ENCODE results near the gene MEI1. TPM values are rescaled to one million over a fixed set of nuclear protein-coding genes. Genes with fewer than 3 reads are reported as not detected.

MEI1 gene
- total RNA-seq, 1 experiment from 2014 or later: not detected

DNA sequence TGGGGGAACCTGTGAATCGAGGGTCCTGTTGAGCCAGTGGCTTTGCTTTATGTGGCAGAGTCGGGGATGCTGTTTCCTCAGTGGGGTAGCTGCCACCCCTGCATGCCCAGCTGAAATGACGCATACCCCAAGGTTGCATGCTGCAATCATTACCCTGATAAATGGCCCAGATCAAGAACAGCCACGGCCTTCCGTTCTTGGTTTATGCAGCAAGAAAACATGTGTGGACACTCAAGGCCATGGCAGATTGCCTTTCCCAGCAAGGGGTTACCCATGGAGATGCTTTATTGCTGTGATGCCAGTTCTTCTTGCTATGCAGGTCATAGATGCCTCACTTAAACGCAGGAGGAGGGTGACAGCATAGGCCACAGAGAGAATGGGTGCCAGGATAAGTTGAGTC lies 119.3 kb downstream of the MEI1 start:
- Histone ChIP-seq H3K9me3 (no peaks in the 10 kb centered on the region), H3K27me3 (no peaks in the 10 kb centered on the region), H3K36me3 (no peaks in the 10 kb centered on the region; the same call in 1 of the 2 replicates), H3K4me3 (no peak overlapping the region)
- DNase-seq: no peak

GRCh38 chr22:41819257-41819656 lies 120.0 kb downstream of the MEI1 start:
- Histone ChIP-seq H3K27me3 (no peaks in the 10 kb centered on the region), H3K36me3 (no peaks in the 10 kb centered on the region; the same call in 1 of the 2 replicates), H3K9me3 (no peaks in the 10 kb centered on the region), H3K4me3 (no peak overlapping the region)
- no peak for DNase-seq

GRCh38 chr22:41820447-41820846 lies 121.1 kb downstream of the MEI1 start:
- Histone ChIP-seq H3K4me3 (no peak overlapping the region), H3K9me3 (no peaks in the 10 kb centered on the region), H3K36me3 (no peaks in the 10 kb centered on the region; the same call in 1 of the 2 replicates), H3K27me3 (no peaks in the 10 kb centered on the region)
- DNase-seq: no peak

DNA sequence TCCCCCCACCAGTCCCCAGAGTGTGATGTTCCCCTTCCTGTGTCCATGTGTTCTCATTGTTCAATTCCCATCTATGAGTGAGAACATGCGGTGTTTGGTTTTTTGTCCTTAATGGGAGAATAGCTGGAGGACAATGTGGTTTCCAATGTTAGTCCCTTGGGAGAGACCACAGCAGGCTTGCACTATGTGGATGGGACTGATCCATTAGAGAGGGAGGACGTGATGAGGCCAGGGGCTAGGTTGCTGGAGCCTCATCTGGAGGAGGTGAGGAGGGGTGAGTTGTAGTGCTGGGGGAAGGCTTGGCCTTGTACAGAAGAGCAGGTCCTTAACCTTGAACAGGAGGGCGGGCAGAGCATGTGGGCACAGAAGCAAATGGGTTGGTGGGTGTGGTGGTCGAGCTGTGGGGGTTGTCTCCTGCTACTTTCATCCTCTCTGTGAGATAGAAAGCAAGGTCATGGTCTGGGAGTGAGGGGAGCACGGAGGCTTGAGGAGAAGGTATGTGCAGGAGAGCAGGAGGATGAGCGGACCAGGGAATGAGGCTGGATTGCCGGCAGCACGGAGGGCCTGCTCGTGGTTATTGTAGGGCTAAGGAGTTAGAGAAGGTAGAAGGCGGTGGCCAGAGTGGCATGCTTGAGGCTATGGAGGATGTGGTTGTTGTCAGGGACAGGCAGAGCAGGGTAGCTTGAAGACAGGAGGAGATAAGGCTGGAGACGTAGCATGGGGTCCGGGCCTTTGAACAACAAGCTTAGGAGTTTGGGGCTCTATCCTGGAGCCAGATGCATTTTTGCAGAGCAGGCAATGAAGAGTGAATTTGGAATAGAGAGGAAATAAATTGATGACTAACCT lies 122.4 kb downstream of the MEI1 start:
- H3K27me3 ChIP-seq: no peaks in the 10 kb centered on the region
- no peaks in the 10 kb centered on the region for H3K9me3 ChIP-seq
- no peak for DNase-seq
- no peak overlapping the region for H3K4me3 ChIP-seq
- no peaks in the 10 kb centered on the region for H3K36me3 ChIP-seq

- DNase-seq: no peak
Observed at GRCh38 chr22:41822317-41823057, 123.2 kb downstream of the MEI1 start.

GRCh38 chr22:41823797-41824196 lies 124.5 kb downstream of the MEI1 start:
- H3K36me3 ChIP-seq: no peaks in the 10 kb centered on the region
- no peak for DNase-seq
- H3K4me3 ChIP-seq: no peak overlapping the region
- H3K9me3 ChIP-seq: no peaks in the 10 kb centered on the region
- no peaks in the 10 kb centered on the region for H3K27me3 ChIP-seq

More at GRCh38 chr22:41822317-41823057, 123.2 kb downstream of the MEI1 start:
- Histone ChIP-seq H3K27me3 (no peaks in the 10 kb centered on the region), H3K4me3 (no peak overlapping the region), H3K36me3 (no peaks in the 10 kb centered on the region), H3K9me3 (no peaks in the 10 kb centered on the region)

DNA sequence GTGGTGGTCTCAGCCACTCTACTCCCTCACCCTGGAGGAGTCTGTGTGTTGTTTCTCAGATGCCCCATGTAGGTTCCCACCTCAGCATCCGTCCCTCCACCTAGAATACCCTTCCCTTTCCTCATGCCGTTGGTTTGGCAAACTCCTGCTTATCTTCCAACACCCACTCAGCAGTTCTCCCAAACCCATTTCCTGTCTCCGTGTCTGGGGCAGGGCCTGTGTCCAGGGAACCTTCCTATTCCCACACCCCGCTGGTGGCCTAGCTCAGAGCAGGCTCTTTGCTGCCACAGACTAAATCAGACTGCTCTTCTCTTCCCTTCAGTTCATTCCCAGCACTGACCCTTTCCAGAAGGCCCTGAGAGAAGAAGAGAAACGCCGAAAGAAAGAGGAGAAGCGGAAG lies 126.1 kb downstream of the MEI1 start:
- Histone ChIP-seq H3K4me3 (no peak overlapping the region), H3K27me3 (no peaks in the 10 kb centered on the region), H3K9me3 (no peaks in the 10 kb centered on the region), H3K36me3 (no peaks in the 10 kb centered on the region)
- peak; percentile 24 for DNase-seq

GRCh38 chr22:41826021-41826420 lies 126.7 kb downstream of the MEI1 start:
- Histone ChIP-seq H3K27me3 (no peaks in the 10 kb centered on the region), H3K9me3 (no peaks in the 10 kb centered on the region), H3K4me3 (no peak overlapping the region), H3K36me3 (no peaks in the 10 kb centered on the region)
- no peak for DNase-seq

GRCh38 chr22:41826430-41827383 lies 127.4 kb downstream of the MEI1 start:
- H3K9me3 ChIP-seq: no peaks in the 10 kb centered on the region
- no peaks in the 10 kb centered on the region for H3K36me3 ChIP-seq
- no peak overlapping the region for H3K4me3 ChIP-seq
- DNase-seq: no peak
- H3K27me3 ChIP-seq: no peaks in the 10 kb centered on the region

DNA sequence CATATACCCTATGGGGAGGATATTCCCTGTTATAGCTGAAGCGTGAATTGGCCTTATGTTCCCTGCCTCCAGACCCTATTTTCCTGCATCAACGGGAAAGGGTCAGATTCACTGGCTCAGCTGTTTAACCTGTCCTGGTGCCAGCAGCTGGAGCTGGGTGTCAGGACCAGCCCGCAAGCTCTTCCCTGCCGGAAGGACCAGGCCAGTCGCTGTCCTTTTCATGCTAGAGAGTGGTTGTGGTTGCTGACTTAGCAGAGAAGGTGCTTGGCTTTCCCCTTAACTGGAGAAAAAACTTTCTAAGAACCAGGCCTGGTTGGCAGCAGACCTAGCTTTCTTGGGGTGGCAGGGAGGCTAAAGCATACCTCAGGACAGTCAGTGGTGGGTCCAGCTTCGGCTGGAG lies 128.4 kb downstream of the MEI1 start:
- DNase-seq: no peak
- H3K36me3 ChIP-seq: no peaks in the 10 kb centered on the region
- H3K9me3 ChIP-seq: no peaks in the 10 kb centered on the region
- H3K4me3 ChIP-seq: no peak overlapping the region
- no peaks in the 10 kb centered on the region for H3K27me3 ChIP-seq

DNA sequence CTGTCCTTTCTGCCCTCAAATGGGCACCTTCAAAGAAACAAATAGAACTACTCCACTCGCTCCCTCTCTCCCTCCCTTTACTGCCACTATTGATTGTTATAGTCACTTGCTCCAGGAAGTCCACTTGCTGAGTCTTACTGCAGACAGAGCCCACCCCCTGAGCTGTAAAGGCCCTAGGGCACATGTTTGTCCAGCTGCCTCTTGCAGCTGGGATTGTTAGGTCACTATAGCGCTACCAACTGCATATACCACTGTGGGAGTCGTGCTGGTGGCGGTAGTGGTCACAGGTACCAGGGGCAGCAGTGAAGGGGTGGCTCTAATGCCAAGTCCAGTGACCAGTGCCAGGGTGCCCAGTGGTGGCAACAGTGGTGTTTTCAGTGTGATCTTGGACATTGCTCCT lies 129.2 kb downstream of the MEI1 start:
- no peaks in the 10 kb centered on the region for H3K27me3 ChIP-seq
- no peaks in the 10 kb centered on the region for H3K9me3 ChIP-seq
- DNase-seq: no peak
- no peaks in the 10 kb centered on the region for H3K36me3 ChIP-seq
- H3K4me3 ChIP-seq: no peak overlapping the region

GRCh38 chr22:41830174-41830573 lies 130.9 kb downstream of the MEI1 start:
- no peaks in the 10 kb centered on the region for H3K9me3 ChIP-seq
- no peak for DNase-seq

DNA sequence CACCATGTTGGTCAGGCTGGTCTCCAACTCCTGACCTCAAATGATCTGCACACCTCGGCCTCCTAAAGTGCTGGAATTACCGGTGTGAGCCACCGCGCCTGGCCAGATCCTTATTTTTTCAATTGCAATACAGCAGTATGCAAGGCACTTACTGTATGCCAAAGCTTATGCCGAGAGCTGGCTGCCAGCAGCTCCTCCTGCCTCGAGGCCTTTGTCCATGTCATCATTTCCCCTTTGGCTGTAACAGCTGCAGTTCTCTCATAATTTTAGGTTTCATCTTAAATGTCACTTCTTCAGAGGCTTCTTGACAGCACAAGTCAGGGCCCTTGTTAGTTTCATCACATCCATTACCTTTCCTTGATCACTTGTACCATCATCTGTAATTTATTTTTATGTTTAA lies 132.1 kb downstream of the MEI1 start:
- Histone ChIP-seq H3K36me3 (peaks cover 18% of the 10 kb centered on the region), H3K4me3 (no peak overlapping the region), H3K27me3 (no peaks in the 10 kb centered on the region), H3K9me3 (no peaks in the 10 kb centered on the region)
- peak; percentile 57 for DNase-seq

More at GRCh38 chr22:41830174-41830573, 130.9 kb downstream of the MEI1 start:
- Histone ChIP-seq H3K27me3 (no peaks in the 10 kb centered on the region), H3K36me3 (peaks cover 7% of the 10 kb centered on the region), H3K4me3 (no peak overlapping the region)

GRCh38 chr22:41831828-41832552 lies 132.7 kb downstream of the MEI1 start:
- H3K9me3 ChIP-seq: no peaks in the 10 kb centered on the region
- H3K36me3 ChIP-seq: peaks cover 24% of the 10 kb centered on the region
- no peak for DNase-seq
- peak overlapping the region; percentile 72 for H3K4me3 ChIP-seq
- H3K27me3 ChIP-seq: no peaks in the 10 kb centered on the region

DNA sequence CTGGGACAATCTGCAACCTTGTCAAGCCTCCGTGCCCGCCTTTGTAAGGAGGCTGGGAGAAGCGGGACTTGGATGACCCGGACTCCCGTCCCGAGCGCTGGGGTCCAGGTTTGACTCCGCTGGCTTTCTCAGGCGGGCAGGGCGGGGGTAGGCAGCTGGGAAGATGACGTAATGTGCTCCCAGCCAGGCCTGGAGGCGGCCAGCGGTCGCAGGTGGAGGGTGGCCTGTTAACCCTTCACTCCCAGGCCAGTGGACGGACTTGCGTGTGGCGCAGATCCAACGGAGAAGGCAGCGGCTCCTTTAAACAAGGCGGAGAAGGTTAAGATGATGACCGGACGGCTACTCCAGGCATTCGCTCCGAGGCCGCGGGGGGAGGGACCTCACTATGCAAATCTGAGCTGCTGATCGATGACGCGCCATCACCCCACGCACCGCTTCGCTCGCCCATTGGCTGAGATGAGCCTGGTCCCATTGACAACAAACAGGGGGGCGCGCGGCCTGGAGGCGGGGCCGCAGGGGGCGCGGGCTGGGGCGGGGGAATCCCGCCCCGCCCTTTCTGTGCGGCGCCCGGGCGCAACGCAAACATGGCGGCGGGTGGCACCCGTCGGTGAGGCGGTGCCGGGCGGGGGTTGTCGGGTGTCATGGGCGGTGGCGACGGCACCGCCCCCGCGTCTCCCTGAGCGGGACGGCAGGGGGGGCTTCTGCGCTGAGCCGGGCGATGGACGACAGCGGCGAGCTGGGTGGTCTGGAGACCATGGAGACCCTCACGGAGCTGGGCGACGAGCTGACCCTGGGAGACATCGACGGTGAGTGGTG lies 133.5 kb downstream of the MEI1 start, which contains the start of gene SREBF2:
SREBF2 (plus strand) TSS at position 553 of the 816 bp plus-strand sequence; CDS start at position 719, 166 bp downstream.
- H3K36me3 ChIP-seq: peaks cover 25% of the 10 kb centered on the region
- DNase-seq: peak; percentile 99
- H3K4me3 ChIP-seq: peak within 1 kb of the TSS; percentile 72
- no peaks in the 10 kb centered on the region for H3K9me3 ChIP-seq
- no peaks in the 10 kb centered on the region for H3K27me3 ChIP-seq
